ENCODE measurements around the gene IFI44.

DNA sequence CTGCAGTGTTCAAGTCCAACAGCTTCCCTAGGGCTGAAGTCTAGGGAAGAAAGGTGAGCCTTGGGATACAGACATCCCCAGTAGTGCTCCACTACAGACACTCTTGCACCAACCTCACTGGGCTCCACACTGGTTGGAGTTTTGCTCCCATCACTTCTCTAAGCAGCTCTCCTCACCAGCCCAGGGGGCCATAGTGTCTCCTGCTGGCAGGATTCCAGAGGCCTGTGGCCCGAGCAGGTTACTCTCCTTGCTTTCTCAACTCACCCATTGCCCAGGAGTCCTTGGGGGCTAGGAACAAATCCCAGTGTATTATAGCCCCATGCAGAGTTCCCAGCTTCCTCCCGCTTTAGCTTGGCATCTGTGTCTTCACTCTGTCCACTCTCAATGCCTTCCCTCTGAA, 52.8 kb downstream of the IFI44 start:
- TF ChIP-seq SNAI2 (CRISPR knock-in tag; IDR thresholded peaks at IDR 0.05) (no peak), RARB (CRISPR knock-in tag; IDR thresholded peaks at IDR 0.05) (no peak), BACH2 (CRISPR knock-in tag; IDR thresholded peaks at IDR 0.05; ENCODE audit: borderline replicate concordance) (no peak), ZC3H10 (CRISPR knock-in tag; IDR thresholded peaks at IDR 0.05) (no peak), ARNTL (CRISPR knock-in tag; IDR thresholded peaks at IDR 0.05; ENCODE audit: borderline replicate concordance, low read depth) (no peak), ZNF565 (CRISPR knock-in tag; conservative IDR thresholded peaks at IDR 0.05; ENCODE audit: low read depth) (no peak), CSDC2 (CRISPR knock-in tag; IDR thresholded peaks at IDR 0.05) (no peak), ZFP3 (CRISPR knock-in tag; IDR thresholded peaks at IDR 0.05) (no peak), ZFP30 (CRISPR knock-in tag; IDR thresholded peaks at IDR 0.05) (no peak)
- TF ChIP-seq, protein P1, sequence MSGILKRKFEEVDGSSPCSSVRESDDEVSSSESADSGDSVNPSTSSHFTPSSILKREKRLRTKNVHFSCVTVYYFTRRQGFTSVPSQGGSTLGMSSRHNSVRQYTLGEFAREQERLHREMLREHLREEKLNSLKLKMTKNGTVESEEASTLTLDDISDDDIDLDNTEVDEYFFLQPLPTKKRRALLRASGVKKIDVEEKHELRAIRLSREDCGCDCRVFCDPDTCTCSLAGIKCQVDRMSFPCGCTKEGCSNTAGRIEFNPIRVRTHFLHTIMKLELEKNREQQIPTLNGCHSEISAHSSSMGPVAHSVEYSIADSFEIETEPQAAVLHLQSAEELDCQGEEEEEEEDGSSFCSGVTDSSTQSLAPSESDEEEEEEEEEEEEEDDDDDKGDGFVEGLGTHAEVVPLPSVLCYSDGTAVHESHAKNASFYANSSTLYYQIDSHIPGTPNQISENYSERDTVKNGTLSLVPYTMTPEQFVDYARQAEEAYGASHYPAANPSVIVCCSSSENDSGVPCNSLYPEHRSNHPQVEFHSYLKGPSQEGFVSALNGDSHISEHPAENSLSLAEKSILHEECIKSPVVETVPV (CRISPR knock-in tag; IDR thresholded peaks at IDR 0.05): no peak
- TF ChIP-seq, protein P2, sequence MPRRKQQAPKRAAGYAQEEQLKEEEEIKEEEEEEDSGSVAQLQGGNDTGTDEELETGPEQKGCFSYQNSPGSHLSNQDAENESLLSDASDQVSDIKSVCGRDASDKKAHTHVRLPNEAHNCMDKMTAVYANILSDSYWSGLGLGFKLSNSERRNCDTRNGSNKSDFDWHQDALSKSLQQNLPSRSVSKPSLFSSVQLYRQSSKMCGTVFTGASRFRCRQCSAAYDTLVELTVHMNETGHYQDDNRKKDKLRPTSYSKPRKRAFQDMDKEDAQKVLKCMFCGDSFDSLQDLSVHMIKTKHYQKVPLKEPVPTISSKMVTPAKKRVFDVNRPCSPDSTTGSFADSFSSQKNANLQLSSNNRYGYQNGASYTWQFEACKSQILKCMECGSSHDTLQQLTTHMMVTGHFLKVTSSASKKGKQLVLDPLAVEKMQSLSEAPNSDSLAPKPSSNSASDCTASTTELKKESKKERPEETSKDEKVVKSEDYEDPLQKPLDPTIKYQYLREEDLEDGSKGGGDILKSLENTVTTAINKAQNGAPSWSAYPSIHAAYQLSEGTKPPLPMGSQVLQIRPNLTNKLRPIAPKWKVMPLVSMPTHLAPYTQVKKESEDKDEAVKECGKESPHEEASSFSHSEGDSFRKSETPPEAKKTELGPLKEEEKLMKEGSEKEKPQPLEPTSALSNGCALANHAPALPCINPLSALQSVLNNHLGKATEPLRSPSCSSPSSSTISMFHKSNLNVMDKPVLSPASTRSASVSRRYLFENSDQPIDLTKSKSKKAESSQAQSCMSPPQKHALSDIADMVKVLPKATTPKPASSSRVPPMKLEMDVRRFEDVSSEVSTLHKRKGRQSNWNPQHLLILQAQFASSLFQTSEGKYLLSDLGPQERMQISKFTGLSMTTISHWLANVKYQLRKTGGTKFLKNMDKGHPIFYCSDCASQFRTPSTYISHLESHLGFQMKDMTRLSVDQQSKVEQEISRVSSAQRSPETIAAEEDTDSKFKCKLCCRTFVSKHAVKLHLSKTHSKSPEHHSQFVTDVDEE (CRISPR knock-in tag; IDR thresholded peaks at IDR 0.05): no peak
- TF ChIP-seq, protein P3, sequence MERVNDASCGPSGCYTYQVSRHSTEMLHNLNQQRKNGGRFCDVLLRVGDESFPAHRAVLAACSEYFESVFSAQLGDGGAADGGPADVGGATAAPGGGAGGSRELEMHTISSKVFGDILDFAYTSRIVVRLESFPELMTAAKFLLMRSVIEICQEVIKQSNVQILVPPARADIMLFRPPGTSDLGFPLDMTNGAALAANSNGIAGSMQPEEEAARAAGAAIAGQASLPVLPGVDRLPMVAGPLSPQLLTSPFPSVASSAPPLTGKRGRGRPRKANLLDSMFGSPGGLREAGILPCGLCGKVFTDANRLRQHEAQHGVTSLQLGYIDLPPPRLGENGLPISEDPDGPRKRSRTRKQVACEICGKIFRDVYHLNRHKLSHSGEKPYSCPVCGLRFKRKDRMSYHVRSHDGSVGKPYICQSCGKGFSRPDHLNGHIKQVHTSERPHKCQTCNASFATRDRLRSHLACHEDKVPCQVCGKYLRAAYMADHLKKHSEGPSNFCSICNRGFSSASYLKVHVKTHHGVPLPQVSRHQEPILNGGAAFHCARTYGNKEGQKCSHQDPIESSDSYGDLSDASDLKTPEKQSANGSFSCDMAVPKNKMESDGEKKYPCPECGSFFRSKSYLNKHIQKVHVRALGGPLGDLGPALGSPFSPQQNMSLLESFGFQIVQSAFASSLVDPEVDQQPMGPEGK (CRISPR knock-in tag; IDR thresholded peaks at IDR 0.05; ENCODE audit: borderline replicate concordance): no peak
- TF ChIP-seq, protein P4, sequence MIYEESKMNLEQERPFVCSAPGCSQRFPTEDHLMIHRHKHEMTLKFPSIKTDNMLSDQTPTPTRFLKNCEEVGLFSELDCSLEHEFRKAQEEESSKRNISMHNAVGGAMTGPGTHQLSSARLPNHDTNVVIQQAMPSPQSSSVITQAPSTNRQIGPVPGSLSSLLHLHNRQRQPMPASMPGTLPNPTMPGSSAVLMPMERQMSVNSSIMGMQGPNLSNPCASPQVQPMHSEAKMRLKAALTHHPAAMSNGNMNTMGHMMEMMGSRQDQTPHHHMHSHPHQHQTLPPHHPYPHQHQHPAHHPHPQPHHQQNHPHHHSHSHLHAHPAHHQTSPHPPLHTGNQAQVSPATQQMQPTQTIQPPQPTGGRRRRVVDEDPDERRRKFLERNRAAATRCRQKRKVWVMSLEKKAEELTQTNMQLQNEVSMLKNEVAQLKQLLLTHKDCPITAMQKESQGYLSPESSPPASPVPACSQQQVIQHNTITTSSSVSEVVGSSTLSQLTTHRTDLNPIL (CRISPR knock-in tag; IDR thresholded peaks at IDR 0.05; ENCODE audit: low read depth): no peak

All from SK-N-SH treated with all-trans-retinoic acid at 6 μM for 48 hours (cell line).